ENCODE measurements around the gene CLCN1.

- no peak for TF ChIP-seq POLR2A (IDR thresholded peaks at IDR 0.05; ENCODE audit: low read depth, low read length)
- no peak for TF ChIP-seq CTCF (conservative IDR thresholded peaks at IDR 0.05; ENCODE audit: low read depth, low read length)
- no peak for TF ChIP-seq RCOR1 (IDR thresholded peaks at IDR 0.05; ENCODE audit: insufficient replicate concordance, low read length)
- no peak for TF ChIP-seq MAZ (IDR thresholded peaks at IDR 0.05; ENCODE audit: borderline replicate concordance, low read depth, low read length)
- TF ChIP-seq MXI1 (IDR thresholded peaks at IDR 0.05; ENCODE audit: borderline replicate concordance, low read depth, low read length), result no peak
- TF ChIP-seq BHLHE40 (IDR thresholded peaks at IDR 0.05; ENCODE audit: low read depth, low read length), result no peak
Observed at GRCh38 chr7:143372070-143372469, 56.2 kb downstream of the CLCN1 start.

All from IMR-90 (cell line).